Suppressor macrophage (primary cell): Measurements from ENCODE around the gene PDGFD.

ENCODE experiments used
- DNase-seq, 4 experiments: peaks; one replicate each; pipeline ENCODE4 v3.0.0-alpha.2; 2020 to 2022

PDGFD gene

GRCh38 chr11:104145062-104145461, 18.9 kb downstream of the PDGFD start:
- no peak for DNase-seq

GRCh38 chr11:104142698-104143097, 21.2 kb downstream of the PDGFD start:
- DNase-seq: no peak

GRCh38 chr11:104136861-104137260, 27.1 kb downstream of the PDGFD start:
- no peak for DNase-seq

GRCh38 chr11:104134745-104135144, 29.2 kb downstream of the PDGFD start:
- no peak for DNase-seq

GRCh38 chr11:104130161-104130560, 33.8 kb downstream of the PDGFD start:
- no peak for DNase-seq

GRCh38 chr11:104129145-104129544, 34.8 kb downstream of the PDGFD start:
- no peak for DNase-seq

- no peak for DNase-seq
These were observed 36.1 kb downstream of the PDGFD start for GRCh38 chr11:104127828-104128227.

GRCh38 chr11:104126464-104126863, 37.5 kb downstream of the PDGFD start:
- DNase-seq: no peak

GRCh38 chr11:104124979-104125378, 39.0 kb downstream of the PDGFD start:
- no peak for DNase-seq

GRCh38 chr11:104122836-104123235, 41.1 kb downstream of the PDGFD start:
- DNase-seq: no peak

- no peak for DNase-seq
These were observed 41.8 kb downstream of the PDGFD start for GRCh38 chr11:104122011-104122635.

GRCh38 chr11:104120493-104121137, 43.3 kb downstream of the PDGFD start:
- no peak for DNase-seq

- DNase-seq: no peak
These were observed 45.7 kb downstream of the PDGFD start for GRCh38 chr11:104118105-104118744.

GRCh38 chr11:104113541-104113940, 50.4 kb downstream of the PDGFD start:
- no peak for DNase-seq

- DNase-seq: no peak
These were observed 57.7 kb downstream of the PDGFD start for GRCh38 chr11:104106136-104106754.

GRCh38 chr11:104105155-104105554, 58.8 kb downstream of the PDGFD start:
- DNase-seq: no peak

GRCh38 chr11:104104664-104105063, 59.3 kb downstream of the PDGFD start:
- DNase-seq: no peak

GRCh38 chr11:104104201-104104600, 59.7 kb downstream of the PDGFD start:
- no peak for DNase-seq

- DNase-seq: no peak
These were observed 65.4 kb downstream of the PDGFD start for GRCh38 chr11:104098555-104098954.

GRCh38 chr11:104098132-104098531, 65.8 kb downstream of the PDGFD start:
- DNase-seq: no peak

- no peak for DNase-seq
These were observed 67.0 kb downstream of the PDGFD start for GRCh38 chr11:104096900-104097299.

GRCh38 chr11:104095791-104096190, 68.2 kb downstream of the PDGFD start:
- DNase-seq: no peak

- DNase-seq: no peak
These were observed 69.4 kb downstream of the PDGFD start for GRCh38 chr11:104094576-104094975.
